ENCODE results near the gene SLC16A1.

GRCh38 chr1:112985123-112985522 is 29.1 kb upstream of the SLC16A1 start:
- TF ChIP-seq CTCF (conservative IDR thresholded peaks at IDR 0.05; ENCODE audit: low read depth, low read length) (no peak), EZH2 (IDR thresholded peaks at IDR 0.05; ENCODE audit: borderline replicate concordance, low read depth, low read length, poor library complexity, severe bottlenecking) (no peak)
